Subcutaneous preadipocyte (primary cell): ENCODE results near the gene C2orf66. TPM values are rescaled to one million over a fixed set of nuclear protein-coding genes. Genes with fewer than 3 reads are reported as not detected.

ENCODE experiments used
- small RNA-seq: library from RNA; depleted of rRNA; stranded (forward); fragments of <200 nt; gene quantifications from one replicate; pipeline ENCODE3, GENCODE V24; 2012
- total RNA-seq: library from RNA; depleted of rRNA; stranded (reverse); fragments of >200 nt; gene quantifications from 2 replicates; pipeline ENCODE4 v1.2.3, GENCODE V29; 2012

C2orf66 gene
- under 0.01 TPM in 1 of 2 replicates, not detected in the other for total RNA-seq

DNA sequence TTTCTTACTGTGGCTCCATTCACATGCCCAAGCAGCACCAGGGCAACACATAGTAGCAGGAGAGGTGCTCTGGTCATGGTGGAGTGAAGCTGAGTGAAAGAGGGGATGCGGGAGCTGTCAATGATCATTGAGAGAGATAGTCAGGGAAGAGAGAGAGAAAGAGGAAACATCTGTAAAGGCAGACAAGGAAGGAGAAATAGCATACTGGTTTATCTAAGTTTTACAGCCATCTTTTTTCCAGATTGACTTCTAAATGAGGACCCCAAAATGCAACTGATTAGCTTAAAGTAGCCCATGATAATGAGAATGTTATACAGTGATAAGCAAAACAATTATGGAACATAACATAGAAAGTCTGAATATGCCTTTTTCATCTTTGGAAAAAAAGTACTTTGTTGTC is at the start of gene C2orf66:
Gene C2orf66, minus strand, starts transcription at position 96 of the 400 bp plus-strand sequence. Its CDS starts 19 bp downstream, at position 77.

Small RNA genes within 50 kb of the gene (small RNA-seq; reads per million reads assigned to genes)
- gene AC012486.1, result not detected

Other genes starting within 250 kb of the C2orf66 start
- gene HECW2, start 215.8 kb downstream of the C2orf66 start, total RNA-seq, result 1.5 and 2.5 TPM in 2 replicates
- 7.3 and 11.1 TPM in 2 replicates for gene CCDC150, start 169.6 kb downstream of the C2orf66 start, total RNA-seq
- 44.8 and 49.1 TPM in 2 replicates for gene GTF3C3, start 9.7 kb downstream of the C2orf66 start, total RNA-seq
- 5.9 and 6.3 TPM in 2 replicates for gene PGAP1, start 117.4 kb upstream of the C2orf66 start, total RNA-seq